ENCODE results near the gene LSM14B. TPM values are rescaled to one million over a fixed set of nuclear protein-coding genes. Genes with fewer than 3 reads are reported as not detected.
"Not testable (repeated sequence)": the region's sequence is repeated elsewhere in the genome, so short reads cannot be mapped to it uniquely, and the experiment has no call there.

The LSM14B gene
- total RNA-seq, result 23.1 and 25.0 TPM in 2 replicates

DNA sequence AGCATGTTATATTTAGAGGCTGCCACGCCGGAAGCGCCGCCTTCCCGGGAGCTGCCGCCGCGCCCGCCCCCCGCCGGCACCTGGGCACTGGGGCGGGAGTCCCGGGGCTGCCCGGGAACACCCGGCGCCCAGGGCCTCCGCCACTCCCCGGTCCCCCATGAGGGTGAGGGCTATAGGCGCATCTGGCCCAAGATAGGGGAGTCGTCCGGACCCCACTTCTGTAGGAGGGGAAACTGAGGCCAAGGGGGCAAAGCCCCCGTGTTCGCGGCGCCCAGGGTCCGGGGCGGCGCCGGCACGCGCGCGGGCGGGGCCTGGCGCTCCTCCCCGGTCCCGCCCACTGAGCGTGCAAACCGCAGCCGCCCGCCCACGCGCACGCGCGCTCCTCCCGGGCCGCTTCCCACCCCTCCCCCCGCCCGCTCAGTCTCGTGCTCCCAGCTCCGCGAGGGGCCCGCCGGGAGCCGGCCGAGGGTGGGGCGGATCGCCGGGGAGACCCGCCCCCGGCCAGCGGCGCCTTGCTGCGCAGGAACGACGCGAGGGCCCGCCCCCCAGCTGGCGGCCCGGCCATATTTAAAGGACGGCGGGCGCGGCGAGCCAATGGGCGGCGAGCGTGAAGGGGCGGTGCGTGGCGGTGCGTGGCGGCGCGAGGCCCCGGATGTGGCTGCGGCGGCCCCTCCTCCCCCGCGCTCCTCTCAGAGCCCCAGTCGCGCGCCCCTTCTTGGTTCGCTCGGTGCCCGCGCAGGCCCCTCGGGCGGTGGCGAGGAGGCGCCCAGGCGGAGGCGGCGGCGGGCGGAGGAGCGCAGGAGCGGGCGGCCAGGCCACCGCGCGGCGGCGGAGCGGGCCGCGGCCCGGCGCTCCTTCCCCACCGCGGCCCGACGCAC, at the start of gene LSM14B:
Gene LSM14B (plus strand): TSS at position 700 of the 878 bp plus-strand sequence. CDS start 192 bp downstream, outside the sequence.
- DNase-seq (ENCODE audit: extremely low read depth, low read depth, low spot score), result no peak

DNA sequence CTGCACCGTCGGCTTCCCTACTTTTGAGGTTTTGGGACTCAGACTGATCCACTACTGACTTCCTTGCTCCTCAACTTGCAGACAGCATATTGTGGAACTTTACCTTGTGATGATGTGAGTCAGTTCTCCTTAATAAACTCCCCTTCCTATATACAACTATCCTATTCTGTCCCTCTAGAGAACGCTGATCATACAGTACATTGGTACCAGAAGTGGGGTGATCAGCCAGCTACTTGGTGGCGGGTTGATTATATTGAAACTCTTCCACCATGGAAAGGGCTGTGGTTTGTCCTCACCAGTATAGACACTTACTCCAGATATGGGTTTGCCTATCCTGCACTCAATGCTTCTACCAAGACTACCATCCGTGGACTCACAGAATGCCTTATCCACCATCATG, 49.0 kb upstream of the LSM14B start:
- no peak for DNase-seq (ENCODE audit: extremely low read depth, low read depth, low spot score)

DNA sequence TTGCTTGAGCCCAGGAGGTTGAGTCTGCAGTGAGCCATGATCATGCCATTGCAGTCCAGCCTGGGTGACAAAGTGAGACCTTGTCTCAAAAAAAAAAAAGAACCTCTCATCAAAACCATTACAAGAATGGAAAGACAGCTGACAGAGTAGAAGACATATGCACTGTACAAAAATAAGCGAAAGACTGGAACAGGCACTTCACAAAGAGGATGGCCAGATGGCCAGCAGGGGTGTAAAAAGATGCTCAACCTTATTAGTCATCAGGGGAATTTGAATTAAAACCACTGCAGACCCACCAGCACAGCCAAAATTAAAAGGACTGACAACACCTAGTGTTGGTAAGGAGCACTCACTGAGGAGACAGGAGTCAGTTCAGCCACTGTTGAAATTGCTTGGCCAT, 43.1 kb upstream of the LSM14B start:
- no peak for DNase-seq (ENCODE audit: extremely low read depth, low read depth, low spot score)

DNA sequence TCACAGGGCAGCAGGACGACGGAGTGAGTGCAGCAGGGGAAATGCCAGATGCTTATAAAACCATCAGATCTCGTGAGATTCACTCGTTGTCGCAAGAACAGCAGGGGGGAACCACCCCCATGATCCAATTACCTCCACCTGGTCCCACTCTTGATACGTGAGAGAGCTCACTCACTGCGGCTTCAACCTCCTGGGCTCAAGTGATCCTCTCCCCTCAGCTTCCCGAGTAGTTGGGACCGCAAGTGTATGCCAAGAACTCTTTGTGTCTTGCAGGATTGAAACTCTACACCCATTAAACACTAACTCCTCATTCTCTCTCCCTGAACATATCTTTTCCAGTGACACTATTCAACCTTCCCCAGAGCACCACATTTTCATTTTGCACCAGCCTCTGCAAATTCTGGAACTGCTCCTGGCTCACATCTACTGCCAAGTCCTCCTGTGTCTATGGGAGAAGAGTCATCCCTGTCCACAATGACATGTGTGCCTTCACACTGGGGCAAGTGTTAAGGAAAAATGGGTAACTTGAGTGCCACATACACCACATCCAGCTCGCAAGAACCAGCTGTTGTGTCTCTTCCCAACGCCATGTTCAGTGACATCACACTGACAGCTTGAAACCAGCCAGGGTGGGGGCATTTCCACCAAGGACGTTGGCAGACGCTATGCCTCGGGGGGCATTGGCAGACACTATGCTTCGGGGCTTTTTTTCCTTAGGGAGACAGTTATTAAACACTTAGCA, 41.9 kb upstream of the LSM14B start:
- no peak for DNase-seq (ENCODE audit: extremely low read depth, low read depth, low spot score)

DNA sequence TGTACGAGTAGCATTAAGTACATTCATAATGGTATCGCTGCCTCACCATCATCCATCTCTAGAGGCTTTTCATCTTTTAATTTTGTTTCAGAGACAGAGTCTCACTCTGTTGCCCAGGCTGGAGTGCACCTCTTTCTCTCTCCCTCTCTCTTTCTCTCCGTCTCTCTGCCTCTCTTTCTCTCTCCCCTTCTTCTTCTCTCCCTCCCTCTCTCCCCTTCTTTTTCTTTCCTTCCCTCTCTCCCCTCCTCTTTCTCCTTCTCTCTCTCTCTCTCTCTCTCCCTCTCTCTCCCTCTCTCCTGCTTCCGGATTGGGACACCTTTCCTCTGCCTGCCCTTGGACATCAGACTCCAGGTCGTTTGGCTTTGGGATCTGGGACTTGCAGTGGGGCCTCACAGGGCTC, 39.0 kb upstream of the LSM14B start:
- DNase-seq (ENCODE audit: extremely low read depth, low read depth, low spot score), result no peak

DNA sequence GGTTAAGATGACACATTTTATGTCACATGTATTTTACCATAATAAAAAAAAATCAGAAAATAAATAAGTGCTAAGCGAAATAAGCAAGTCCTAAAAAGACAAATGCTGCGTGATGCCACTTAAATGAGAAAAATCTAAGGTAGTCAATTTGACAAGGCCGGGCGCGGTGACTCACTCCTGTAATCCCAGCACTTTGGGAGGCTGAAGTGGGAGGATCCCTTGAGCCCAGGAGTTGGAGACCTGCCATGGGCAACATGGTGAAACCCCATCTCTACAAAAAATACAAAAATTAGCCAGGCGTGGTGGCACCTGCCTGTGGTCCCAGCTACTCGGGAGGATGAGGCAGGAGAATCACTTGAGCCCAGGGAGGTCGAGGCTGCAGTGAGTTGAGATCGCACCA, 38.1 kb upstream of the LSM14B start:
- not testable (repeated sequence) for DNase-seq (ENCODE audit: extremely low read depth, low read depth, low spot score)

DNA sequence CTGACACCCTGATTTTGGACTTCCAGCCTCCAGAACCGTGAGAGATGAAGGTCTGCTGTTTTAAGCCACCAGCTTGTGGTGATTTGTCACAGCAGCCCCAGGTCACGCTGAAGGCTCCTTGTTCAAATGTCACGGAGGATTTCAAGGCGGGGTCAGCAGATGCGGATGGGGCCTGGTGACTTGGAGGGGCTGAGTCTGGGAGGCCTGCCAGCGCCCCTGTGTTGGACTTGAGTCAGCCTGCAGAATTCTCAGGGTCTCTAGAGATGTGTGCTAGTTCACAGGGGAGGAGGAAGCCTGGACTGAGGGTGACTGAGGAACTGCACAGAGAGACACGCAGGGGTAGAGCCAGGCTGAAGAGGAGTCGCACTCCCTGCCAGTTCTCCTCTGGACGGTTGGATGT, 37.1 kb upstream of the LSM14B start:
- DNase-seq (ENCODE audit: extremely low read depth, low read depth, low spot score), result no peak

DNA sequence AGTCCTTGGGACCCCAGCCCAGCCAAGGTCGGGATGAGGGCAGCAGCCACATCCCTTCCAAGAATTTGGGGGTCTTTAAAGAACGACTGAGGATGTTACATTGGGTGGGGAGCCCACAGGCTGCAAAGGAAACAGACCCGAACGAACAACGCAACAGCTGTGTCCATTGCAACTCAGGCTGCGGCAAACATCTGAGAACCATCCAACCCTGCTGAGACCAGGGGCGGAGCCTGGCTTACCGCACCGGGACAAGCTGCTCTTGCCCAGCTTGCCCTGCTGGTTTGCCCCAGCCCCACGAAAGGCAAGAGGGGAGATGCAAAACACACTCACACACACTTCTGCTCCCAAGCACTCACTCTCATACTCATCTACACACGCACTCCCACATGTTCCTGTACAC, 35.0 kb upstream of the LSM14B start:
- no peak for DNase-seq (ENCODE audit: extremely low read depth, low read depth, low spot score)

DNA sequence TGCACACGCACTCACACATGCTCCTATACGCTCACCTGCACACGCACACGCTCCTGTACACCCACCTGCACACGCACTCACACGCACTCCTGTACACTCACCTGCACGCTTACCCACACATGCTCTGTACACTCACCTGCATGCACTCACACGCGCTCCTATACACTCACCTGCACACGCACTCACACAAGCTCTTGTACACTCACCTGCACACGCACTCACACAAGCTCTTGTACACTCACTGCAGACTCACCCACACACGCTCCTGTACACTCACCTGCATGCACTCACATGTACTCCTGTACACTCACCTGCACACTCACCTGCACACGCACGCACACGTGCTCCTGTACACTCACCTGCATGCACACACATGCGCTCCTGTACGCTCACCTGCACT, 34.6 kb upstream of the LSM14B start:
- no peak for DNase-seq (ENCODE audit: extremely low read depth, low read depth, low spot score)

DNA sequence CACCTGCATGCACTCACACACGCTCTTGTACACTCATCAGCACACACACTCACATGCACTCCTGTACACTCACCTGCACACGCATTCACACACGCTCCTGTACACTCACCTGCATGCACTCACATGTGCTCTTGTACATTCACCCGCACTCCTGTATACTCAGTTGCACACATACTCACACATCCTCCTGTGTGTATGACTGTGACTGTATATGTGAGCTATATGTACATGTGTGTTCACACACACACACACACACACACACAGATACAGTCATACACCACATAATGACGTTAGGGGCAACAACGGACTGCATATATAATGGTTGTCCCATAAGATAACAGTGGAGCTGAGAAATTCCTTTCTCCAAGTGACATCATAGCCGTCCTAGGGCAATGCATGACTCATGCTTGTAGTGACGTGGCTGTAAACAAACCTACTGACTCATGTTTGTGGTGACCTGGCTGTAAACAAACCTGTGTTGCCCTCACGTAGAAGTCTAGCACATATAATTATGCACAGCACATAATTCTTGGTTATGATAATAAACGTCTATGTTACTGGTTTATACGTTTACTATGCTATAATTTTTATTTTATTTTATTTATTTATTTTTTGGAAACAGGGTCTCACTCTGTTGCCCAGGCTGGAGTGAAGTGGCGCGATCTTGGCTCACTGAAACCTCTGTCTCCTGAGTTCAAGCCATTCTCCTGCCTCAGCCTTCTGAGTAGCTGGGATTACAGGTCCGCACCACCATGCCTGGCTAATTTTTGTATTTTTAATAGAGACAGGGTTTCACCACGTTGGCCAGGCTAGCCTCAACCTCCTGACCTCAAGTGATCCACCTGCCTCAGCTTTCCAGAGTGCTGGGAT, 33.8 kb upstream of the LSM14B start:
- DNase-seq (ENCODE audit: extremely low read depth, low read depth, low spot score), result peak; percentile 52

DNA sequence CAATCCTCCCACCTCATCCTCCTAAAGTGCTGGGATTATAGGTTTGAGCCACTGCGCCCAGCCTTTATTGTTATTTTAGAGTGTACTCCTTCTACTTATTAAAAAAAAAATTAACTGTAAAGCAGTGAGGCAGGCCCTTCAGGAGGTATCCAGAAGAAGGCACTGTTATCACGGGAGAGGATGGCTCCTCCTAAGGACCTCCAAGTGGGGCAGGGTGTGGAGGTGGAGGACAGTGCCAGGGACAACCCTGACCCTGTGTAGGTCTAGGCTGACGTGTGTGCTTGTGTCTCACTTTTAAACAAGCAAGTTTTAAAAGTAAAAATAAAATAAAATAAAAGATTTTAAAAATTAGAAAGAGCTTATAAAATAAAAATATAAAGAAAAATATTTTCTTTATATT, 32.9 kb upstream of the LSM14B start:
- no peak for DNase-seq (ENCODE audit: extremely low read depth, low read depth, low spot score)

DNA sequence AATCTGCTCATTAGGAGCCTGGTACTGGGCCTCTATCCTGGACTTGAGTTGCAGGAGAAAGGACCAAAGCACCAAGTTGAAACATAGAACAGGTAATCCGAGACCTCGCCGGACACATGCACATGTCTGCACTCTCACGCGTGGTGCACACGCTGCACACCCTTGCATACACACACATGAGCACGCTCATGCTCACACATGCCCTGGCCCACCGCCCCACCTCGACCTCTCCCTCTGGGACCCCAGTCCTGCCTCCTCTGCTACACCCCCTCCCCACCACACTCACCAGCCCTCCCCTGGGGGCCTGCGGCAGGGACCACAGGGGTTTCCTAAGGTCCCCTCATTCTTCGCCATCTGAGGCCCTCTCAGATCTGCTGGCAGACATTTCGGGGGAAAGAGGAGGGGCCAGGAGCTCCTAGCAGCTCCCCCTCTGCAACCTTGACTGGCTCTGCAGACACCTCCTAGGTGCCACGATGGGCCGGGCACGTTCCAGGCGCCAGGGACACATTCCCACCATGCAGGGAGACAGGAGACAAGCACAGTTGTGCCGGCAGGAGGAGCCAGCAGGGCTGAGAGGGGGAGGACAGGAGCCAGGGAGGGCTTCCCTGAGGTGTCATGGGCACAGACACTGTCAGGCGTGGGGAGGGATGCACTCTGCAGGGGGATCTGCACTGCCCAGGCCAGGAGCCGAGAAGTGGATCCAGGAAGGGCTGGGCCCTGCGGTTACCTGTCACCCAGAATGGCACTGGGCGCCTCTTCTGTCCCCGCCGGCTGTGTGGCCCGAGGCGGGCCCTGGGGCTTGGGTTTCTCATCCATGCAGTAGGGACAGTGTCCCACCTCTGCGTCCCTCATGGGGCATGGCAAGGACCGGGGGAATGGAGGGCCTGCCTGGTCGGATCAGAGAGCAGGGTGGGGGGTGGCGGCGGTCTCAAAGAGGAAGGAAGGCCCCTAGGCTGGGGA, 25.6 kb upstream of the LSM14B start:
- DNase-seq (ENCODE audit: extremely low read depth, low read depth, low spot score), result no peak

DNA sequence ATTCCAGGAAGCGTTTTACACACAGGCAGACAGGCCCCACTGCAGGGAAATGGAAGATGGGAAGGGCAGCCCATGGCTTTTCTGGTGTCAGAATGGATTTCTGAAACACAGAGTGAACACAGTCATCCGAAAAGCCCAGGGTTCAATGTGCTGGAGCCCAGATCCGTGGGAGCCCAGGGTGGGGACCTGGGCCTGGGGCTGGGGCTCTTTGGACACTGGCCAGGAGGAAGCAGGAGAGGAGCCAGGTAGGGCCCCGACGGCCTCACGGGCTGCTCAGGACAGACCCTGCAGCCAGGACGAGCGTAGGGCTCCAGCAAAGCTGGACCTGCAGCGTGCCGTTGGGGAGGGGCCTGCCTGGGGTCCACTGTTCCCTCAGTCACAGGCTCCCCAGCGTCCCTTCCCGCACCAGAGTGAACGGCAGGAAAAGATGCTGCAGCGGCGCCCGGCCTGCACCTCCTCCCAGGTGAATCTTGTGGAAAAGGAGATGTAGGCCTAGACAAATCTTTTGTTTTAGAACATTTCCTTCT, 24.3 kb upstream of the LSM14B start:
- DNase-seq (ENCODE audit: extremely low read depth, low read depth, low spot score), result no peak

DNA sequence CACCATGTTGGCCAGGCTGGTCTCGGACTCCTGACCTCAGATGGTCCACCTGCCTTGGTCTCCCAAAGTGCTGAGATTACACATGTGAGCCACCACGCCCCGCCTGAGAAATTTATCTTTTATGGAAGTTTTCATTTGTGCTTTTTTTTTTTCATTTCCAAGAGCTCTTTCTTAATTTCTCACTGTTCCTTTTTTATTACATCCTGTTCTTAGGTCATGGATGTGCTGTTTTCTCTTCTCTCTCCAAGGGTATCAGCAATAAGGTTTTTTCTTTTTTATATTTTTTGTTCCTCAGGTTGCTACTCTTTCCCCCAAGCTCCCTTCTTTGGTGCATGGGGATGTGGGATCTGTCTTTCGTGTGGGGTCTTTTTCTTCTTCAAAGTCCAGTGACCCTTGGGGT, 21.2 kb upstream of the LSM14B start:
- no peak for DNase-seq (ENCODE audit: extremely low read depth, low read depth, low spot score)

DNA sequence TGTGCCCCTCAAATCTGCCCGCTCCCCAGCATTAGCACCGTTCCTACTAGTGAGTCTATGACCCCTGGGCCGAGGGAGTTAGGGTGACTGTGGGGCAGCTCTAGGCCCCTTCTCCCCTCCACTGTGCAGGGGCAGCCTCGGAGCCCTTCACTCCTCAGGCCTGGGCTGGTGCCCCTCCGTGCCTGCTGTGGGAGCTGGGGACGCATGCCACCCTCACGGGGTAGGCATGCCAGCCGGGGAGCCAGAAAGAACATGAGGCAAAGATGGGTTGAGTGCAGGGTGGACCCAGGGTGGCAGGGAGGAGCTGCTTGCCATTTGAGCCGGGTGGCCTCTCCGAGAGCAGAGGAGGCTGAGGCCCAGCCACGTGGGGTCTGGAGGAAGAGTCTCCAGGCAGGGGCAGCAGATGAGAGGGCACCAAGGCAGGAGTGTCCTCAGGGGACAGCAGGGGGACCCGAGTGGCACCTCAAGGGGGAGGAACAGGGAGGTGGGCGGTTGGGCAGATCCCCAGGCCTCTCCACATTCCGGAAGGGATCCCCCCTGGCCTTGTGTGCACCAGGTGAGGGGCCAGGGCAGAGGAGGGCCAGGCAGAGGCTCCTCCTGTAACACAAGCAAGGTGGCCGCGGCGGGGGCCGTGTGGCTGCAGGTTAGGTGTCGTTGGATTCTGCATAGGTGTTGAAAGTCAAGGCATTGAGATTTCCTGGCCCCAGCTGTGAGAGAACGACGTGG, 18.6 kb upstream of the LSM14B start:
- DNase-seq (ENCODE audit: extremely low read depth, low read depth, low spot score), result no peak

DNA sequence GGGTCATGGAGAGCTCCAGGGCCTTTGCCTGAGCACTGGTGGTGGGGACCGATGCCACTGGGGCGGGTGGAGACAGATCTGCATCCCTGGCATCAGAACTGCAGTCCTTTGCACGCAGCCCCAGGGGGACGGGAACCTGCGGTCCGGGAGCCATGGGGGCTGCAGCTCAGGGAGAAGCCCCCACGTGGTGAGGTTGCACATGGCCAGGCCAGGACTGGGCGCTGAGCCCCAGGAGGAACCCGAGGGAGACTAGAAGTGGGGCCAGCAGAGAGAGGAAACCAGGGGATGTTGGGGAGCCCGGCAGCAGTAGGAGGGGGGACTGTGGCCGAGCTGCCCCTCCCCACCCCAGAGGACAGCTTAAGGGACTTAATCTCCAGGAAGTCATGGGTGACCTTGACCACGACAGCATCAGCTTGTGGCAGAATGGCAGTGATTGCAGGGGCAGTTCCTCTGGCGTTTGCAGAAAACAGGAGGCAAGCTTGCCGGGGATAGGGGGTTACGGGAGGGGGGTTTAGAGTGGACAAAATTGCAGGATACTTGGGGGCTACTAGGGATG, 18.0 kb upstream of the LSM14B start:
- no peak for DNase-seq (ENCODE audit: extremely low read depth, low read depth, low spot score)

DNA sequence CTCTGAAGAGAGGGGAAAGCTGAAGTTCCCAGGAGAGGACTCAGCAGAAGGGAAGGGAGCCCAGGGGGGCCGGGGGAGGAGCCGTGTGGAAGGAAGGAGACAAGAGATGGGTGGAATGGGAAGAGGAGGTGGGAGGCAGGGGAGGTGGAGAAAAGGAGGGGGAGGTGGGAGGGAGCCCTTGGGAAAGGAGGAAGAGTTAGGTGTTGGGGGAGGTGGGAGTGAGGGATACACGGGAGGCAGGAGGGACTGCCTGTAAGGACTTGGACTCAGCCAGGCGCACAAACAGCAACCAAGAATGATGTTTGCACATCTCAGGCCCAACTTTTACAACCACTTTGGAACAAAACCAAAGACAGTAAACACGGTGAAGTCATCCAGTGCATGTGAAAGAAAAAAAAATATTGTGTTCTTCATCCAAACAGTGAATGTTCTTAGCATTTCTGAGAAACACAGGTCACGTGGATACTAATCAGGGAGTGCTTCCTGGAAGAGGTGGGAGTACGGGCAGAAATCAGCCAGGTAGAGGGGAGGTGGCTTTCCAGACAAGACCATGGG, 17.4 kb upstream of the LSM14B start:
- no peak for DNase-seq (ENCODE audit: extremely low read depth, low read depth, low spot score)

DNA sequence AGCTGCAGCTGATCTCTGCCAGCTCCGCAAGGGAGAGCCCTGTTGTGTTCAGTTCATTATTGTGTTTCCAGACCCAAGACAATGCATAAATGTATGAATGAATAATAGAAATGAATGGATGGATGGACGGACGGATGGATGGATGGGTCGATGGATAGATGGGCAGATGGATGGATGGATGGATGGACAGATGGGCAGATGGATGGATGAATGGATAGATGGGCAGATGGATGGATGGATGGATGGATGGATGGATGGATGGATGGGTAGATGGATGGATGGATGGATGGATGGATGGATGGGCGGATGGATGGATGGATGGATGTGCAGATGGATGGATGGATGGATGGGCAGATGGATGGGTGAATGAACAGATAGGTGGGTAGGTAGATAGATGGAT, 16.7 kb upstream of the LSM14B start:
- no peak for DNase-seq (ENCODE audit: extremely low read depth, low read depth, low spot score)

Data from glomerular endothelial cell (primary cell).